Heart left ventricle (tissue), 16 donors: Measurements from ENCODE around the gene RPS19. TPM values are rescaled to one million over a fixed set of nuclear protein-coding genes. Genes with fewer than 3 reads are reported as not detected.

ENCODE experiments used
- ATAC-seq, 4 donors: fragments of 200-7000 bp; cut with Tn5 transposase; one replicate each; pipeline ENCODE4 v1.9.1; 2020 to 2022; ENCODE audit warnings: moderate library complexity in 4 of 4, mild to moderate bottlenecking in 3 of 4, moderate number of reproducible peaks in 1 of 4
- DNase-seq, 5 donors: peaks; one replicate each; pipeline ENCODE4 v3.0.0-alpha.2; 2020
- H3K27ac ChIP-seq, 12 donors: fragments of 200-600 bp; sonication (generic) in 4 of 12; one replicate each; pipeline versions ENCODE4 v1.5.0 to v1.8.0; 2016 to 2022; ENCODE audit warnings: mild to moderate bottlenecking in 2 of 12
- H3K27me3 ChIP-seq, 9 donors: fragments of 200-600 bp; sonication (generic) in 2 of 9; one replicate each; pipeline versions ENCODE4 v1.5.1 to v1.8.0; 2016 to 2022; ENCODE audit warnings: mild to moderate bottlenecking in 3 of 9
- H3K36me3 ChIP-seq, 9 donors: fragments of 200-600 bp; sonication (generic) in 2 of 9; one replicate each; pipeline versions ENCODE4 v1.5.0 to v1.8.0; 2018 to 2022; ENCODE audit warnings: mild to moderate bottlenecking in 2 of 9
- H3K4me1 ChIP-seq, 12 donors: fragments of 200-600 bp; sonication (generic) in 4 of 12; one replicate each; pipeline versions ENCODE4 v1.5.0 to v1.8.0; 2016 to 2022; ENCODE audit warnings: mild to moderate bottlenecking in 3 of 12
- H3K4me3 ChIP-seq, 12 donors: fragments of 200-600 bp; sonication (generic) in 4 of 12; one replicate each; pipeline versions ENCODE4 v1.5.0 to v1.8.0; 2017 to 2022; ENCODE audit warnings: mild to moderate bottlenecking in 9 of 12, moderate library complexity in 4 of 12
- H3K9me3 ChIP-seq, 12 donors: fragments of 200-600 bp; sonication (generic) in 4 of 12; one replicate each; pipeline versions ENCODE4 v1.5.0 to v1.8.0; 2016 to 2022; ENCODE audit warnings: mild to moderate bottlenecking in 1 of 12
- POLR2A ChIP-seq, 2 donors: fragments of 450-650 bp; IDR thresholded peaks; one replicate each; pipeline ENCODE4 v1.6.1; 2017; ENCODE audit warnings: antibody characterized with exemption in 2 of 2, mild to moderate bottlenecking in 2 of 2, moderate library complexity in 2 of 2
- WGBS, 4 donors: extraction: QIAGEN DNeasy Blood & Tissue Kit in 2 of 4; methylation state at CpG; one replicate each; pipeline versions ENCODE4 v1.1.5 to v1.1.7; 2013 to 2018; 5-methylcytosine and 5-hydroxymethylcytosine counted together
- intact Hi-C, 10 donors: fragments of 100-400 bp; cut with DNase I; formaldehyde crosslinking; loops; one replicate each; pipeline versions ENCODE4 v1.11.1 to v1.14.2; 2022
- polyA plus RNA-seq, 2 donors: library from polyadenylated mRNA; stranded (reverse); fragments of 200-250 nt; gene quantifications; one replicate each; pipeline ENCODE4 v1.2.3, GENCODE V29; 2013
- total RNA-seq, 9 donors: library from RNA; depleted of rRNA in 2 of 9; stranded (reverse); fragments of >200 nt in 2 of 9; fragmentation: NEBNext Ultra II Directional in 3 of 9; extraction: Animal tissue kit (Norgen Biotek cat#: 25700) in 3 of 9; gene quantifications; one replicate each; pipeline versions ENCODE4 v1.1.0 to v1.2.4, GENCODE V29; 2016 to 2023
- TF ChIP-seq, protein P1 (sequence below), 12 donors: fragments of 200-600 bp; sonication (generic) in 4 of 12; IDR thresholded peaks; one replicate each; pipeline versions ENCODE4 v1.5.0 to v1.8.0; 2018 to 2022; ENCODE audit warnings: antibody characterized with exemption in 12 of 12, mild to moderate bottlenecking in 5 of 12
- donor health status: ischemic (EF 13 %, LVEDD 7.1; RV severe dilation, severe dysfunction).
- donor health status: healthy with polysubstance abuse.
- donor health status: DM: no; HTN: yes; CAD: no.
- donor health status: DM: no; HTN: no; CAD: no.
- donor health status: ischemic (EF 25% LVEDD 6.9; RV normal size, moderate dysfunction).
- donor health status: ischemic (EF 25% LVEDD 5.7; RV mildly dilated, moderate dysfunction).
- donor health status: healthy.
- donor health status: DM: yes; HTN: yes; CAD: no.
- donor health status: ischemic (EF 35%, LVEDD 5.7; RV mildly dilated, moderate dysfunction).
- donor health status: nonischemic (EF 11% LVEDD 7.7; RV severe dilation, severe dysfunction).
- donor health status: DM: yes; HTN: yes; CAD: no.
- donor health status: PGD.
- donor health status: ischemic (EF 29% LVEDD 5.4; RV normal size, mild dysfunction).
- donor health status: nonischemic (EF 23%, LVEDD 6.1; RV moderate dilation, normal function).

The RPS19 gene
- total and polyA plus RNA-seq, 11 donors = 161 to 1,676 (median 668) TPM

DNA sequence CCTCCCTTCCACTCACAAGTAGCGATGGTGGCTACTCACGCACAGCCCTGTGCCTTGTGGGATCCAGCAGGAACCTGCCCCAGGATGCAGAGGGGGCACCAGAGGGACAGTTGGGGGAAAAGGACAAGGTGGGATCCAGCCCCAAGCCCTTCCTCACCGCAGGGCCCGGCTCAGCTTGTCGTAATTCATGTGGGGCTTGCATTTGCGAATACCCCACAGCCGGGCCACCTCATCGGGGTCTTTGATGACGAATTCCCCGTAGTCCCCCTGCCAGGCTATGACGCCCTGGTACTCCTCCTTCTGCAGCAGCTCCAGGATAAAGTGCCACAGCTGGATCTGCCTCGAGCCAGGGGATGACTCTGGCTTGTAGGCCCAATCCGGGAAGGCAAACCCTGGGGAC lies 49.7 kb downstream of the RPS19 start:
- intact Hi-C loops = no loop called here
- H3K27ac ChIP-seq = no peak overlapping the region
- ATAC-seq = no peak
- DNase-seq = no peak
- peaks cover 0 to 30% (median 24%) of the 10 kb centered on the region in 9 donors for H3K36me3 ChIP-seq
- TF ChIP-seq, protein P1, sequence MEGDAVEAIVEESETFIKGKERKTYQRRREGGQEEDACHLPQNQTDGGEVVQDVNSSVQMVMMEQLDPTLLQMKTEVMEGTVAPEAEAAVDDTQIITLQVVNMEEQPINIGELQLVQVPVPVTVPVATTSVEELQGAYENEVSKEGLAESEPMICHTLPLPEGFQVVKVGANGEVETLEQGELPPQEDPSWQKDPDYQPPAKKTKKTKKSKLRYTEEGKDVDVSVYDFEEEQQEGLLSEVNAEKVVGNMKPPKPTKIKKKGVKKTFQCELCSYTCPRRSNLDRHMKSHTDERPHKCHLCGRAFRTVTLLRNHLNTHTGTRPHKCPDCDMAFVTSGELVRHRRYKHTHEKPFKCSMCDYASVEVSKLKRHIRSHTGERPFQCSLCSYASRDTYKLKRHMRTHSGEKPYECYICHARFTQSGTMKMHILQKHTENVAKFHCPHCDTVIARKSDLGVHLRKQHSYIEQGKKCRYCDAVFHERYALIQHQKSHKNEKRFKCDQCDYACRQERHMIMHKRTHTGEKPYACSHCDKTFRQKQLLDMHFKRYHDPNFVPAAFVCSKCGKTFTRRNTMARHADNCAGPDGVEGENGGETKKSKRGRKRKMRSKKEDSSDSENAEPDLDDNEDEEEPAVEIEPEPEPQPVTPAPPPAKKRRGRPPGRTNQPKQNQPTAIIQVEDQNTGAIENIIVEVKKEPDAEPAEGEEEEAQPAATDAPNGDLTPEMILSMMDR (IDR thresholded peaks at IDR 0.05) = no peak
- TF ChIP-seq POLR2A (IDR thresholded peaks at IDR 0.05) = no peak
- H3K27me3 ChIP-seq = peaks cover 9 to 51% (median 26%) of the 10 kb centered on the region in 9 donors
- peaks cover 0 to 11% (median 0%) of the 10 kb centered on the region in 12 donors for H3K4me1 ChIP-seq
- no peaks in the 10 kb centered on the region for H3K9me3 ChIP-seq
- H3K4me3 ChIP-seq = no peak overlapping the region
- 43 to 49% (median 46%) methylated on average over 11 to 13 of the region's 13 CpGs for WGBS, 4 donors

DNA sequence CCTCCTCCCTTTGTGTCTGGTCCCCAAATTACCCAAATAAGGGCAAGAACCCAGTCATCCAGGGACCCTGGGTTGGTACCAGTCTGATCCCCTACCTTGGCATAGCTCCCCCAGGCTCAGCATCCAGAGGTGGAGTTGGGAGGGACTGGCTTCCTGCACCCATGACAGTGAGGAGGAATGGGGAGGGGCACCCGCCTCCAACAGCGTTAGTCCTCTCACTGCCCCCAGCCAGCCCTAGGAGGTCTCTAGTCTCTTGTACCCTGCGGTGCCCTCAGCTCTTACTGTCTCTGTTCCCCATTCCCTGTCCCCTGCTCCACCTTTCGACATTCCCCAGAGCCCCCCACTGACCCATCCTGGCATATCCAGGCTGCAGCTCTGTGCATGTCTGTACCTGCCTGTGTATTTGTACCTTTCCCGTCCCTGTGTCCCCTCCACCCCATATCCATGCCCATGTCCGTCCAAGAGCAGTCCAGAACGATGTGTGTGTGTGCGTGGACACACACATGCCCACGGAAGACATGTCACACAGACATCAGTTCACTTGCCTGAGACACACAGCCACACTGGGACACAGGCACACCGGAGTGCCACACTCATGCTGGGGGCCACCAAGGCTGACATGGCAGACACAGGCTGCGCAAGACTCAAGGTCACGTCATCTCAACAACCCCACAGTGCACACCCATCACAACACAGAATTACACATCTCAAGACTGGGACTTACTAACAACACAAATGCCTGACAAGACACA lies 50.4 kb downstream of the RPS19 start:
- peak in 1 of 4 donors; percentile 2 for ATAC-seq
- no peak for TF ChIP-seq POLR2A (IDR thresholded peaks at IDR 0.05)
- intact Hi-C loops = no loop called here
- Histone ChIP-seq H3K27ac (no peak overlapping the region), H3K27me3 (peaks cover 9 to 56% (median 30%) of the 10 kb centered on the region in 9 donors), H3K4me1 (peaks cover 0 to 16% (median 0%) of the 10 kb centered on the region in 12 donors), H3K36me3 (peaks cover 0 to 23% (median 17%) of the 10 kb centered on the region in 9 donors), H3K9me3 (no peaks in the 10 kb centered on the region), H3K4me3 (no peak overlapping the region)
- WGBS, 4 donors = 52 to 60% (median 54%) methylated on average over 12 of the region's 12 CpGs
- DNase-seq = no peak

DNA sequence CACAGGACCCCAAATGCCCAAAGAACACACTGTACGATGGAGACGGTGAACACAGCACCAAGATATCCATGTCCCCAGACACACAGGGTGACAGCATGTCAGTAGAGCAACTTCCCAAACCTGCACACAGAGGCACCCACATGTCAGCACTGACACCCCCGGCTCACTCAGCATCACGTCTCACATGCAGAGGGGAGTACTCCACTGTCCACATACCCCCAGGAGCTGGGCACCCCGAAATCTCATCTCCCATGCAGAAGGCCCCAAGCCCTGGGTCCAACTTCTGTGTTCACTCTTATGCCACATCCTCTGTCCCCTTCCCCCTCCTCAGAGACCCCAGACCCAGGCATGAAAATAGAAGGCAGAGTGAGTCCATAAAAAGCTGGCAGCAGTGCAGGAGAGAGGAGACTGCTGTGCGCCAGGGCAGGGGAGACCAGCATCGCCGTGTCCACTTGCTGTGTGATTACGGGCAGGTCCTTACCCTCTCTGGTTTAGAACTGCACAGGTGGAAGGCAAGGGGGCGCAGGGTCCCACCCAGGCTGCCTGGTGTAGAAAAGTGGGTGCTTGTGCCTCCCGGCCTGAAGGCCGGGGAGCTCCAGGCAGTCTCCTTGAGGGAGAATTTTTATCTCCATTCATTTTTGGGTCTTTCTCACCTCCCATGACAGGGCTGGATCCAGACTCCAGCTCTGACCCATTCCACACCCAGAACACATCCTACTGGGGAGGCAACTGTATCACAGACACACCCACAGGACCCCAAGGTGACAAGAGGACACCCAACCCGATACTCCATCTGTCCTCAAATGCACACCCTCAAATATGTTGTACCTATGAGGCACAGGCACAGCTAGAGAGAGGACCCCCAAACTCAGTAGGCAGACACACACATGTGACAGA lies 51.2 kb downstream of the RPS19 start:
- no peak for ATAC-seq
- DNase-seq = no peak
- H3K36me3 ChIP-seq = peaks cover 0 to 14% (median 9%) of the 10 kb centered on the region in 9 donors
- no peaks in the 10 kb centered on the region for H3K9me3 ChIP-seq
- WGBS, 4 donors = 54 to 65% (median 61%) methylated on average over 13 of the region's 13 CpGs
- peaks cover 14 to 65% (median 38%) of the 10 kb centered on the region in 9 donors for H3K27me3 ChIP-seq
- H3K4me3 ChIP-seq = no peak overlapping the region
- intact Hi-C loops = no loop called here
- TF ChIP-seq, protein P1 (IDR thresholded peaks at IDR 0.05) = no peak
- TF ChIP-seq POLR2A (IDR thresholded peaks at IDR 0.05) = no peak
- peaks cover 0 to 16% (median 0%) of the 10 kb centered on the region in 12 donors for H3K4me1 ChIP-seq
- no peak overlapping the region for H3K27ac ChIP-seq

DNA sequence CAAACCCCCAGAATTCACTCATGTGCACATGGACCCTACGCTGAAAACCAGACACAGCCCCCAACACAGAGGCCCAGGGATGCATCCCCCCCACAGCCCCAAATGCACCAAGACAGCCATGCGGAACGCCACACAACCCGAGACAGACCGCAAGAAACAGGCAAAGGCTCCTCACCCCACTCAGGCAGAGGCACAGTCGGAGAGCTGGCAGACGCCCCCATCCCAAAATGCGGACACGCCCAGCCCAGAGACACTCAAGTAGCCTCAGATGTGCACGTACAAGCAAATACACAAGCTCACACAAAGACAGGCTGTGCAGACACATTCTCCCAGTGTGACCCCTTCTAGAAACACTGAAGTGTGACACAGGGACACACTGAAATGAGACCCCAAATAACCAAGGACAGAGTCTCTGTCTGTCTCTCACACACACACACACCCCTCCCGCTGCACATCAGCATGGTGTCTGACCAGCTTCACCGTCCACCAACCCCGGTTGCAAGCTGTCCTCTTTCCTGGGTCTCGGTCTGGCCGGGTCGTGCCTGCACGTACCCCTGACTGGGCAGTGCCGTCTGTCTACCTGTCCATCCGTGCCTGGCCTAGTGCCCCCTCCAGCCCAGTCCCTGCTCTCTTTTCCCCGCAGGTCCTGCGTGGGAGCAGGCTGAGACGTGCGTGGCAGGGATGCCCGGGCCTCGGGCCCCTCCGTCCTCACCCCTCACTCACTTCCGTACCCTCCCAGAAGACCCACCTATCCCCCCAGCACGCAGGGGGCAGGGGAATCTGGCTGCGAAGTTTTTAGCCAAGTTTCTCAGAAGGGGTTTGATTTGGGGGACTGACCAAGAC lies 52.1 kb downstream of the RPS19 start:
- H3K36me3 ChIP-seq = peaks cover 0 to 6% (median 1%) of the 10 kb centered on the region in 9 donors
- H3K27me3 ChIP-seq = peaks cover 18 to 73% (median 44%) of the 10 kb centered on the region in 9 donors
- no peak overlapping the region for H3K27ac ChIP-seq
- WGBS, 4 donors = 7 to 13% (median 8%) methylated on average over 23 to 29 of the region's 29 CpGs
- TF ChIP-seq, protein P1 (IDR thresholded peaks at IDR 0.05) = no peak
- no peak for TF ChIP-seq POLR2A (IDR thresholded peaks at IDR 0.05)
- intact Hi-C loops = no loop called here
- no peak for ATAC-seq
- H3K4me1 ChIP-seq = peaks cover 0 to 16% (median 0%) of the 10 kb centered on the region in 12 donors
- no peak overlapping the region for H3K4me3 ChIP-seq
- DNase-seq = no peak
- H3K9me3 ChIP-seq = no peaks in the 10 kb centered on the region
